HG03139 (cell line): ENCODE results near the gene ZNF276.
"Not testable (repeated sequence)": the region's sequence is repeated elsewhere in the genome, so short reads cannot be mapped to it uniquely, and the experiment has no call there.

Experiments used
- ATAC-seq: cut with Tn5 transposase; IDR thresholded peaks from one replicate; pipeline ENCODE4 v1.9.1; 2021; ENCODE audit not compliant: unreplicated experiment

ZNF276 gene, protein sequence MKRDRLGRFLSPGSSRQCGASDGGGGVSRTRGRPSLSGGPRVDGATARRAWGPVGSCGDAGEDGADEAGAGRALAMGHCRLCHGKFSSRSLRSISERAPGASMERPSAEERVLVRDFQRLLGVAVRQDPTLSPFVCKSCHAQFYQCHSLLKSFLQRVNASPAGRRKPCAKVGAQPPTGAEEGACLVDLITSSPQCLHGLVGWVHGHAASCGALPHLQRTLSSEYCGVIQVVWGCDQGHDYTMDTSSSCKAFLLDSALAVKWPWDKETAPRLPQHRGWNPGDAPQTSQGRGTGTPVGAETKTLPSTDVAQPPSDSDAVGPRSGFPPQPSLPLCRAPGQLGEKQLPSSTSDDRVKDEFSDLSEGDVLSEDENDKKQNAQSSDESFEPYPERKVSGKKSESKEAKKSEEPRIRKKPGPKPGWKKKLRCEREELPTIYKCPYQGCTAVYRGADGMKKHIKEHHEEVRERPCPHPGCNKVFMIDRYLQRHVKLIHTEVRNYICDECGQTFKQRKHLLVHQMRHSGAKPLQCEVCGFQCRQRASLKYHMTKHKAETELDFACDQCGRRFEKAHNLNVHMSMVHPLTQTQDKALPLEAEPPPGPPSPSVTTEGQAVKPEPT

DNA sequence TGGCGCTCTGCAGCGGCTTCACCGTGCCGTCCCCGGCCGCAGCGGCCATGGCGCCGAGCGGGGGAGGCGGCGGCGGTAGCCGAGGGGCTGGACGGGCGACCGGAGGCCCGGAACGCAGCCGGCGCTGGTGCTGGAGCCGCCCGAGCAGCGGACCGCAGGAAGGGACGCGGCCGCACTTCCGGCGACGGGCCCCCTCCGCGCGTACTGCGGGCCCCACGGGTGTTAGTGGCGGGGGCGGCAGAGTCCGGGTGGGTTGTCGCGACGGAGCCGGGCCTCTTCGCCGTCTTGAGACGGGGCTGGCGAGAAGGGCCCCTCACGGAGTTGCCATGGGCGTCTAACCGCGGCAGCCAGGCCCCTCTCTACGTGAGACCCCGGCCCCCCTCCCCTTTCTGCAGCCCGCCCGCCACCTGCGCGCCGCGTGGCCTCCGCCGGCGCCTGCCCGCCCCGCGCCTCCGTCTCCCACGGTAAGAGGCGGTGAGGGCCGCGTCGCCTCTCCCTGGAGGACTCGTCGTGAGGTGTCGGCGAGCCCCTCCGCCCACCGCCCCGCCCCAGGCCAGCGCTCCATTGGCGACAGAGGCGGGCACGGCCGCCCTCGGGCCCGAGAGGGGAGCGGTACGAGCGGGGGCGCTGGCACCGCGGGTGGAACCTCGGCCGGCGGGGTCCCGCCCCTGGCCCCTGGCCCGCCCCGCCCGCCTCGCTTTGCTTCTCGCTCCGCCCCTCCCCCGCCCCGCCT, at the start of gene ZNF276, which contains the start of gene VPS9D1:
Gene ZNF276 (plus strand): TSS at position 725 of the 733 bp plus-strand sequence. CDS start 104 bp downstream, outside the sequence.
Gene VPS9D1 (minus strand): TSS at position 86 of the 733 bp plus-strand sequence. CDS start 37 bp downstream, at position 49.
- peak; percentile 45 for ATAC-seq

DNA sequence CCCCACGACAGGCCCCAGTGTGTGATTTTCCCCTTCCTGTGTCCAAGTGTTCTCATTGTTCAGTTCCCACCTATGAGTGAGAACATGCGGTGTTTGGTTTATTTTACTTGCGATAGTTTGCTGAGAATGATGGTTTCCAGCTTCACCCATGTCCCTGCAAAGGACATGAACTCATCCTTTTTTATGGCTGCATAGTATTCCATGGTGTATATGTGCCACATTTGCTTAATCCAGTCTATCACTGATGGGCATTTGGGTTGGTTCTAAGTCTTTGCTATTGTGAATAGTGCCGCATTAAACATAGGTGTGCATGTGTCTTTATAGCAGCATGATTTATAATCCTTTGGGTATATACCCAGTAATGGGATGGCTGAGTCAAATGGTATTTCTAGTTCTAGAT, 49.8 kb upstream of the ZNF276 start:
- ATAC-seq, result not testable (repeated sequence)

DNA sequence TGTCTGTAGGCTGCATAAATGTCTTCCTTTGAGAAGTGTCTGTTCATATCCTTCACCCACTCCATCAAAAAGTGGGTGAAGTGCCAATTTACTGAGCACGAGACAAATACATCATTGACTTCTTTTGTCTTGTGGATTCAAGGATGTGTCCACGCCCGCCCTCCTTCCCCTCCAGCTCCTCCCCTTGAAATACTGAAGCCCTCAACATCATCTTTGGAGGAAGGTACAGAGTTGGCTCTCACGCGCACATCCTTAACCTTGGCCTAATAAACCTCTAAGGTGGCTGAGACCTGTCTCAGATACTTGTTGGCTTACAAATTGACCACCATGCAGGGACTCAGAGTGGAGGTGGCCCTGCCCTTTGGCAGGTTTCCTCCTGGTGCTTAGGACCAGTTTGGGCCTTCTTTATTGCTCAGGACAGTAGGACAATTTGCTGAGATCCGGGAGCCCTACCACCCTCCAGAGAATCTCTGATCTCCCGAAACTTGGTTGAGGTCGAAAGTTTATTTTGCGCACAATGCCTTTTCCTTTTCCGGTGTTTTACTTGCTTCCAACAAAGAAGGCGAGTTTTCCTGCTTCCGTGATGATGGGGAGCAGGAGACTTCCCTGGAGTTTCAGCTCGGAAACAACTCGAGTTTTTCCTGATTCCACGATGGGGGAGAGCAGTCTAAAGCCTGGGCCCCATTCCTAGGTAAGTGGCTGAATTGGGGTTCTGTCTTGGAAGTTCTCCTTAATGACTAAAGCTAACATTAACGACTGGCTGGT, 49.0 kb upstream of the ZNF276 start:
- no peak for ATAC-seq

DNA sequence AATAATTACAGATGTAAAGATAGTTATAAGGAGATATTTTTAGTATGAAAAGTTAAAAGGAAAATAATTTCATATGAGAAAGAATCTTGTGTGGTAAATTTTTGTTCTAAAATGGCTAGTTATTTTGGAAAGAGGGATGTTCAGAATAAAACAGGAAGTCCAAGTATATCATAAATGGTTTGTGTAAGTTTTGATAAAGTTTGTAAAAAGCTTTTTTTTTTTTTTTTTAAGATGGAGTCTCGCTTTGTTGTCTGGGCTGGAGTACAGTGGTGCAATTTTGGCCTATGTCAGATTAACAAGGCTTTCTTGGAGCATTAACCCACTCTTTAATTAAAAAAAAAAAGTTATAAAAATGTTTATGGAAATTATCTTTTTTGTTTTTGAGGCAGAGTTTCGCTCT, 43.1 kb upstream of the ZNF276 start:
- no peak for ATAC-seq

DNA sequence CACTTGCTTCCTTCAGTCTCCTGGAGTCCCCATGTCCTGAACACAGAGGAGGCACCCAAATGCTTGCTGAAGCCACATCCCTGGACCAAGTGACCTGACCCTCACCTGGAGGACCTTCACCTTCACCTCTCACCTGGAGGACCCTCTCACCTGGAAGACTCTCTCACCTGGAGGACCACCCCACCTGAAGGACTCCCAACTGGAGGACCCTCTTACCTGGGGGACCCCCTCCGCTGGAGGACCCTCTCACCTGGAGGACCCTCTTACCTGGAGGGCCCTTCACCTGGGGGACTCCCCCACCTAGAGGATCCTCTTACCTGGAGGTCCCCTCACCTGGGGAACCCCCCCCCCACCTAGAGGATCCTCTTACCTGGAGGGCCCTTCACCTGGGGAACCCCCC, 35.4 kb upstream of the ZNF276 start:
- ATAC-seq, result no peak

DNA sequence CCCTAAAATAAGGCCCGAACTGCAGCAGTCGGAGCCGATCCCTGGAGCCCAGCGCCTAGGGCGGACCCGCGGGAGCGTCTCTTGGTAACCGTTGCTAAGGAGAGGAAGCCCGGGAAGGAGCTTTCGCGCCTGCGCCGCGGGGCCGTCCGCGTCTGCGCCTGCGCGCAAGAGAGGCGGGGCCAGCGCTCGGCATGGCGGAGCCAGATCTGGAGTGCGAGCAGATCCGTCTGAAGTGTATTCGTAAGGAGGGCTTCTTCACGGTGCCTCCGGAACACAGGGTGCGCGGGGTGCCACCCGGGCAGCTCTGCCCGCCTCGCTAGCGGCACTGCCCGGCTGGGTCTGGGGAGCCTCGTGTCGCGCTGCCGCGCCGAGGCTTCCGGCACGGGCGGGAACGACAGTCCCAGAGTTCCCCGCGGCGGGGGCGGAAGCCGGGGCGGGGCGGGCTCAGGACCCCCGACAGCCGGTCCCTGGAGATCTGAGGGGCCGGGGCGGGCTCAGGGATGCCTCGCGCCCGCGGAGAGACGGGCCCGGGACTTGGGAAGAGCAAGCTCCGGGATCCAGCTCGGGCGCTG, 34.7 kb upstream of the ZNF276 start, which contains the start of gene CDK10:
Gene CDK10 (plus strand): TSS at position 170 of the 572 bp plus-strand sequence. CDS start 22 bp downstream, at position 192.
- ATAC-seq, result peak; percentile 72

DNA sequence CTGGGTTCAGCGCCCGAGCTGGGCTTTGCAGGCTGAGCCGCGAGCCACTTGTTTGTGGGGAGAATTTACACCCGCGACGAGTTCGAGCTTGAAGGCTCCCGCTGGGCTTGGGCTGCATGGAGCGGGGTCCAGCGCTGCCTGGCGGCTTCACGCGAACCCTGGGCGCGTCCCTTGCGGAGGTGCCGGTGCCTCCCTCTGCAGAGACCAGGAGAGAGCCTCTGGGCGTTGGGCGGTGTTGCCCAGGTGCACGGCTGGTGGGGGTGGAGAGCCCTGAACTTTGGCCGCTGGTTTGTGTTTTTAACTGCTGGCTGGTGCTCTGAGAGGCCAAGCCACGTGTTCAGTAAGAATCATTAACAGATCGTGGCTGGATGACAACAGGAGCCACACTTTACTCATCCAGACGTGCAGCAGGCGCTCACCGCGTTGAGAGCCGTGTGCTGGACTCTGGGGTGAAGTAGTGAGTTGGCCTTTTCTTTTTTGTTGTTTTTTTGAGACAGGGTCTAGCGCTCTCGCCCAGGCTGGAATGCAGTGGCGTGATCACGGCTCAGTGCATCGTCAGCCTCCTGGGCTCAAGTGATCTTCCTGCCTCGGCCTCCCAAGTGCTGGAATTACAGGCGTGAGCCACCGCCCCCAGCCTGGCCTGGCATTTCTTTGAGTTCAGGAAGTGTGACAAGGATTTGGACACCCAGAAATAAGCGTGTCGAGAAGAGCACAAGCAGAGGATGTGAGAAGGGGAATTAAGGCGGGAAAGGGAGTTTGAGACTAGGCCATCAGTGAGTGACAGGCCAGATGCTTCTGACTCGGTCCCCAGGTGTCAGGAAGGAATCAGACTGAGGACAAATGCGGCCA, 34.0 kb upstream of the ZNF276 start:
- peak; percentile 42 for ATAC-seq

DNA sequence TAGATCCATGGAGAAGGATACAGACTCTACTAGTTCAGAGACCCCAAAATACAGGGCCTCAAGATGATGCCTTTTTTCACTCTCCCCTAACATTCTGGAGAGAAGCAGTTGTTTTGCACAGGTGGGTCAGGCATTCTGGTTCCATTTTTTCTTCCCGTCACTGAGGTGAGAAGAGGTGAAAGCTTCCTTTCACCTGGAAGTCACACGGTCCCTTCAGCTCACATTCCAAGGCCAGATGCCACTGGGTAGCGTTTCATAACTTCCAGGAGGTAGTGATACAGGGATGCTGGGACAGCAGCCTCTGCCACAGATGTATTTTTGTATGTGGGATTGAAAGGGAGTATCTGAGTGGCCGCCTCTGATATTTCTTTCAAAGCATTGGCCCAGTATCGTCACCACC, 32.9 kb upstream of the ZNF276 start:
- no peak for ATAC-seq

DNA sequence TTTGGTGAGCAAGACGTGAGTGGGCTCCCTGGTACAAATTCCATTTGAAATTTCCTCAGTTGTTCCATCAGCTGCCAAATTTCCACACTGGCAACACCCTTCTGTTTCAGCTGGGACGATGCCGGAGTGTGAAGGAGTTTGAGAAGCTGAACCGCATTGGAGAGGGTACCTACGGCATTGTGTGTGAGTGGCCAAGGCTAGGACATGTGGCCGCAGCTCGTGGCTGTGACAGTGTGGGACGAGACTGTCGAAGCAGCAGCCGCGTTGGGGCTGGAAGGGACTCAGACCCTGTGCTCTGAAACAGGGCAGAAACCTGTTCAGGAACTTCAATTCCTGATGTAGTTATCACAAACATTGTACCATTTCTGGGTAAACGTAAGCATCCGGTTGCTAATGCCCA, 32.2 kb upstream of the ZNF276 start:
- no peak for ATAC-seq

DNA sequence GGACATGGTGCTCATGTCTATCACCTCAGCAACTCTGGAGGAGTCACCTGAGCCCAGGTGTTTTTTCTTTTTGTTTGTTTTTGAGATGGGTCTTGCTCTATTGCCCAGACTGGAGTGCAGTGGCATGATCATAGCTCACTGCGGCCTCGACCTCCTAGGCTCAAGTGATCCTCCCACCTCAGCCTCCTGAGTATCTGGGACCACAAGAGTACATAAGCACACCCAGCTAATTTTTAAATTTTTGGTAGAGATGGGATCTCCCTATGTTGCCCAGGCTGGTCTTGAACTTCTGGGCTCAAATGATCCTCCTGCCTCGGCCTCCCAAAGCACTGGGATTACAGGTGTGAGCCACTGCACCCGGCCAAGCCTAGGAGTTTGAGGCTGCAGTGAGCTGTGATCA, 31.7 kb upstream of the ZNF276 start:
- ATAC-seq, result not testable (repeated sequence)

DNA sequence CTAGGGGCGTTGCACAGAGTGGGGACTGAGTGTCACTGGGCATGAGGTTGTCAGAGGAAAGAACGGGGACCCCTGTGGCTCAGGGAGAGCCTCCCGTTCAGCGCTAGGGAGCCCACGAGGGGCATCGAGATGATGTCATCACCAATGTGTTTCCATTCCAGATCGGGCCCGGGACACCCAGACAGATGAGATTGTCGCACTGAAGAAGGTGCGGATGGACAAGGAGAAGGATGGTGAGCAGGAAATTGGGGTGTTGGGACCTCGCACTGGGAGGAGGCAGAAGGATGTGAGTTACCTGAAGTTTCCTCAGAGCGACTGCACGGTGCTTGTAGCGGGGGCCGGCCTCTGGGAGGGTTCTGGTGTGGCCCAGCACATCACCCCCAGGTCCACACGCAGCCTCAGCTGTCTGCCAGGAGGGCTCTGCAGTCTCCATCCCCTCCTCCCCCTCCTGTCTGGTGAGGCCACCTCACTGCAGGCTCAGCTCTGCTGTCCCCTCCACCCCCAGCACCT, 30.9 kb upstream of the ZNF276 start:
- no peak for ATAC-seq

DNA sequence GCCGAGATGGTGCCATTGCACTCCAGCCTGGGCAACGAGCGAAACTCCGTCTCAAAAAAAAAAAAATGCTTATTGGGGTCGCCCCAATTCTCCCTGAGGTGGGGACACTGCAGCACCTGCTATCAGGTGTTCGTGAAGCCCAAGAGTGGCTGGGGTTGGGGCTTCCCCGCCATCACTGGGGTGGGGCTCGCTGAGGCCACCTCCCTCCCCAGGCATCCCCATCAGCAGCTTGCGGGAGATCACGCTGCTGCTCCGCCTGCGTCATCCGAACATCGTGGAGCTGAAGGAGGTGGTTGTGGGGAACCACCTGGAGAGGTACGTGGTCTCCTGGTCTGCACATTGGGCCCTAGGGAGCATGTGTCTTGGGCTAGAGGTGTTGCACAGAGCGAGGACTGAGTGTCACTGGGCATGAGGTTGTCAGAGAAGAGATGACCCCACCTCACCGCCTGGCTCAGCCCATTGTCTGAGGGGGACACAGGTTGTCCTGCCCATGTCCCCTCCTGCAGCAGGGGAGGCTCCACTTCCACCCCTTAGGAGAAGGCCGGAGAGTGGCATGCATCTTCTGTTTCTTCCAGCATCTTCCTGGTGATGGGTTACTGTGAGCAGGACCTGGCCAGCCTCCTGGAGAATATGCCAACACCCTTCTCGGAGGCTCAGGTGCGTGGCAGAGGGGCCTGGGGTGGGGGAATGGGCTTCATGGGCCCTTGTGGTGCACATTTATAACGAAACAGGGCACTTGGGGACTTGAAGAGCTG, 29.9 kb upstream of the ZNF276 start:
- no peak for ATAC-seq

DNA sequence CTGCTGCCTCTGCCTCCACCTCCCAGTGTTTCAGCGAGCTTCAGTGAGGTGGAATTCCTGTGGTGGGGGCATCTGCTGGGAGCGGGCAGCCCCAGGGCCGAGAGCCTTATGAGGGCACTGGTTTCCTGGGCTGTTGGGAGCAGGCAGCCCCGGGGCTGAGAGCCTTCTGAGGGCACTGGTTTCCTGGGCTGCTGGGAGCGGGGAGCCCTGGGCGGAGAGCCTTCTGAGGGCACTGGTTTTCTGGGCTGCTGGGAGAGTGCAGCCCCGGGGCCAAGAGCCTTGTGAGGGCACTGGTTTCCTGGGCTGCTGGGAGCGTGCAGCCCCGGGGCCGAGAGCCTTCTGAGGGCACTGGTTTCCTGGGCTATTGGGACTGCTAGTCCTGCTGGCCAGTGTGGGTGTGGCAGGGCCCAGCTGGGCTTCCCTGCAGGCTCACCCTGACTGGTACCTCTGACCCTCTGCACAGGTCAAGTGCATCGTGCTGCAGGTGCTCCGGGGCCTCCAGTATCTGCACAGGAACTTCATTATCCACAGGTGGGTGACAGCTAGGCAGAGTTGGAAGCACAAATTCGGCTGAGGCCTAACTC, 29.3 kb upstream of the ZNF276 start:
- no peak for ATAC-seq

DNA sequence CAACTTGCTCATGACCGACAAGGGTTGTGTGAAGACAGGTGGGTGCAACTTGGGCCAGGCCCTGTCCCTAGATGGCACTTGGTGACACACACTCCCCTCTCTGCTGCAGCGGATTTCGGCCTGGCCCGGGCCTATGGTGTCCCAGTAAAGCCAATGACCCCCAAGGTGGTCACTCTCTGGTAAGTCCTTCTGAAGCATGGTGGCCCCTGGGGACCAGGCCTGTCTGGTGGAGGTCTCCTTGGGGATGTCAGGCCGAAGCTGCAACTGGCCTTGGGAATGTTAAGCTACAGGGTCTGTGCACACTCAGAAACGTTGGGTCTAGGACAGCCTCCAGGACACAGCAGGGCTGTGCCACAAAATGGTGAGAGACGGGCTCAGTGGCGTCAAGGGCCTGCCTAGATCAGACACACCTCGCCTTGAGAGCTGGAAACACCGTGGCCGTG, 28.0 kb upstream of the ZNF276 start:
- no peak for ATAC-seq

DNA sequence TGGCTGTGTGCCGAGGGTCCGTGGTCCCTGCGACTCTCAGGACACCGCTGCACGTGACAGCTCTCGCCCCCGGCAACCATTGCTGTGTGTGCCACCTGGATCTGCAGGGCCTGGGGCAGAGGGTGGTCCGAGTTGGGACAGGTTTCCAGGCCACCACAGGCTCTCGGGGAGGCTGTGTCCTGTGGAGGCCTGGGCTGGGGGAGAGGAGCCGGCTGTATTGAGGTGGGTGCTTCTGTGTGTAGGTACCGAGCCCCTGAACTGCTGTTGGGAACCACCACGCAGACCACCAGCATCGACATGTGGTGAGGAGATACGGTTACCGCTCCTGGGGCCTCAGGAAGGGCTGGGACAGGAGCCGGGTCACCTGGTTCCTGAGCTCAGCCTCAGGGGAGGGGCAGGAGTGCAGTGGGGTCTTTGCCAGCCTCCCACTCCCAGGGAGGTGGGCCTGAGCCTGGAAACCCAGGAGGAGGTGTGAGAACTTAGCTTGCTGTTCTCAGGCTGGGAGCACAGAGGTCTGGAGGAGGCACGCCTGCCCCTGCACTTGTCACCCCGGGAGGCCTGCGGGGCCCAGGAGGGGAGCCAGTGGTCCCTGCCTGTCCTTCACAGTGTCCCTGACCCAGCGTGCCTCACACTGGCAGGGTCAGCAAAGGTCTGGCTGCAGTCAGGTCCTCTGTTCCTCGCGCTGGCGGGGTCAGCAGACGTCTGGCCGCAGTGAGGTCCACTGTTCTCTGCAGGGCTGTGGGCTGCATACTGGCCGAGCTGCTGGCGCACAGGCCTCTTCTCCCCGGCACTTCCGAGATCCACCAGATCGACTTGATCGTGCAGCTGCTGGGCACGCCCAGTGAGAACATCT, 27.2 kb upstream of the ZNF276 start:
- ATAC-seq, result no peak

DNA sequence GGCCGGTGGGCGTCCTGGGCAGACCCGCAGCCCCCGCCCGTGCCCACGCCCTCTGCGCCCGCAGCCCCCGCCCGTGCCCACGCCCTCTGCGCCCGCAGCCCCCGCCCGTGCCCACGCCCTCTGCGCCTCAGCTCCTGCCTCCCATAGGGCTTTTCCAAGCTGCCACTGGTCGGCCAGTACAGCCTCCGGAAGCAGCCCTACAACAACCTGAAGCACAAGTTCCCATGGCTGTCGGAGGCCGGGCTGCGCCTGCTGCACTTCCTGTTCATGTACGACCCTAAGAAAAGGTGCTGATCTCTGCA, 26.6 kb upstream of the ZNF276 start:
- ATAC-seq, result not testable (repeated sequence)

DNA sequence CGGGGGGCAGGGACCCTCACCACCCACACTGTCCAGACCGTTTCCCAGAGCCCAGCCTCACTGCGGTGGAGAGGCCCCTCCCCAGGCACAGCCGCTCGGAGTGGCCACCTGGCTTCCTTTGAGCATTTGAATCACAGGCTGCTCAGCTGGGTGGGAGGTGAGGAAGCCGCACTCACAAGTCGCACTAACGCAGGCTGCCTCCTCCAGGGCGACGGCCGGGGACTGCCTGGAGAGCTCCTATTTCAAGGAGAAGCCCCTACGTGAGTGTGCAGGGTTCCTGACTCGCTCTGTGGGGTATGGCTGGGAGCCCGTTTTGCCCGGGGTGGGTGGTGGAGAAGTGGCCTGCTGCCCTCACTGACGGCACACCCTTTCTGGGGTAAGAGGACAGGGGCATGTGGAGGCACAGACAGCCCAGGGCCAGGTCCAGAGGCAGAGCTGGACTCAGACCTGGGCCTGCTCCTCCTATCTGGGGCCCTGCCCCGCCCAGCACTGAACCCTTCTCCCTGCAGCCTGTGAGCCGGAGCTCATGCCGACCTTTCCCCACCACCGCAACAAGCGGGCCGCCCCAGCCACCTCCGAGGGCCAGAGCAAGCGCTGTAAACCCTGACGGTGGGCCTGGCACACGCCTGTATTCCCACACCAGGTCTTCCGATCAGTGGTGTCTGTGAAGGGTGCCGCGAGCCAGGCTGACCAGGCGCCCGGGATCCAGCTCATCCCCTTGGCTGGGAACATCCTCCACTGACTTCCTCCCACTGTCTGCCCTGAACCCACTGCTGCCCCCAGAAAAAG, 26.1 kb upstream of the ZNF276 start:
- ATAC-seq, result no peak
